GM18519 (cell line): ENCODE results near the gene IDS.
"Not testable (repeated sequence)": the region's sequence is repeated elsewhere in the genome, so short reads cannot be mapped to it uniquely, and the experiment has no call there.

Experiments
- ATAC-seq: cut with Tn5 transposase; IDR thresholded peaks from one replicate; pipeline ENCODE4 v1.9.1; 2021; ENCODE audit warnings: mild to moderate bottlenecking, moderate library complexity; ENCODE audit not compliant: unreplicated experiment, low FRiP score

The IDS gene

GRCh38 chrX:149504915-149505651 lies at the start of gene IDS:
Gene IDS, minus strand, starts transcription at chrX:149505306. Its CDS starts 169 bp downstream, at chrX:149505137.
- peak; percentile 72 for ATAC-seq

GRCh38 chrX:149551939-149552248 lies 46.8 kb upstream of the IDS start:
- not testable (repeated sequence) for ATAC-seq

DNA sequence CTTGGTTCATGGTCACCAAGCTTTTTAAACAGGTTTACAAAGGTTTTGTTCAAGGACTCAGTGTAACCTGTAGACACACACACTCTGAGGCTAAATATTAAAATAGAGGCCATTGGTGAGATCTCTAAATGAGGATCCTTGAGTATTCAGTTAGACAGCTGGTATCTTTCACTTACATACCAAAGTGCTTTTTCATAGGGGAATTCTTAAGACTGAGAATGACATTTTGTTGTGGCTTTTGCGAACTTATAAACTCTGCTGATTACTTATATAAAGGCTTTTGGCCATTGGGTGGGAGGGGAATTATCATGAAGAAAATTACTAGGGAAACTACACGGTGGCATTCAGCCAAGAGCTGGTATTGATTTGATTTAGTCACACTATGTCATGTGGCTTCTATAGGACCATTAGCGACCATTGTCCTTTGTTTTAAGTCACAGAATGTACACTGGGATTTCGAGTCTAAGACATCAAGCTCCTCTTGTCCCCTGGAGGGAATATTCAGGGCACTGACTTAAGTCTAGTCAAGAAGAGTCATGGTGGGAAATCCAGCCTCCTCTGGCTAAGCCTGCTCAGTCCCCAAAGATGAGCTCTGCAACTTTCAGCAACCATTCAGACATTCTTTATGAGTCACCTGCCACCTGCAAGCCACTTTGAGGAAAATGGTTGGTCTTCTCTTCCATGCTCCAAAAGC lies 46.3 kb upstream of the IDS start:
- ATAC-seq = not testable (repeated sequence)

DNA sequence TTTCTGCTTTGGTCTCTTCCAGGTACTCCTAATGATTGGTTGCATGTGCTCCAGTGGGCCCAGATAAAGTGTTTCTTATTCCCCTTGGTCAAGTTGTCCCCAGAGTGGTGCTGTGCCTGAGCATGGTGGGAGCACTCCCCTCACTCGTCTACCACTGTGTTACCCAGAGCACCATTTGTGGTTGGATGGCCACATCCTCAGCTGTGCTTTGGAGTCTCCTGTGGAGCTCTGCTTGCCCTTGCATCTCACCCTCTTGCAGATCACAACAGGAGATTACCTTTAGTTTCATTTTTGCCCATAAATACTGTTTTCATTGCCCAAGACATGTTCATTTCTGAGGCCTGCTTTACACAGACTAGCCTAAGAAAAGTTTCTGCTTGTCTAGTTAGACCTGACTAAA lies 45.3 kb upstream of the IDS start:
- ATAC-seq = not testable (repeated sequence)

DNA sequence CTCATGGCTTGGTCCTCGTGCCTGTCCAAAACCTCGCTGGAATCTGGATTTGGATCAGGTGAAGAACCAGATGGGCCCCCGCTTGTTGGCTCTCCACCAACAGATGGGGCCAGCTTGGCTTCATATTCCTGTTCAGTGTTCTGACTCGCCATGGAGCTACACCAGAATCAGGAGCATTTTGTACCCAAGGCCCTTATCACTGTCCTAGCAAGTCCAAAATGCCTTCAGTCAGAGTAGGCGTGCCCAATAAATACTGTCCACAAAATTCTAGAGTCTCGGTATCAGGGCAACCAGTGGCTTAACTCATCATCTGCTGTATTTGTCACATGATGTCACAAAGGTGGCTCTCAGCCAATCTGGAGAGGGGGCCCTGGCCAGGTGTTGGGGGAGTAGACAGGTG lies 44.6 kb upstream of the IDS start, which contains the start of gene HSFX3:
HSFX3 (minus strand) TSS at position 224 of the 400 bp plus-strand sequence; CDS start at position 152, 72 bp downstream.
- ATAC-seq = not testable (repeated sequence)

DNA sequence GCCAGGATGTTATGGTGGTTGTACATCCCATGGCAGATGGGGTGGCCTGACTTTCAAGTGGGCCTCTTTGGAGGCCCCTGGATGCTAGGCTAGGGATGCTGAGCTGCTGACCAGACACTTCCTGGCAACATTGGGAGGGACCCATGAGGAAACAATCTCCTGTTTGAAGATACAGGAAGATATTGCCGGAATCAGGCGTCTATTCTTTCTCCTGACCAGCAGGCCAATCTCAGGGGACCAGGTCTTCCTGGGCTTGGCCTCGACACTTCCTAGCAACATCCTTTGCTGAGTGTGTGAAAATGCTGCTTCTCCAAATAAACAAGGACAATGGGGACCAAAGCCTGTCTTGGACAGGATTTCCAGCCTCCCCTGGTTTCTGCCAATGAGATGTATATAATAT lies 42.7 kb upstream of the IDS start:
- ATAC-seq = not testable (repeated sequence)

DNA sequence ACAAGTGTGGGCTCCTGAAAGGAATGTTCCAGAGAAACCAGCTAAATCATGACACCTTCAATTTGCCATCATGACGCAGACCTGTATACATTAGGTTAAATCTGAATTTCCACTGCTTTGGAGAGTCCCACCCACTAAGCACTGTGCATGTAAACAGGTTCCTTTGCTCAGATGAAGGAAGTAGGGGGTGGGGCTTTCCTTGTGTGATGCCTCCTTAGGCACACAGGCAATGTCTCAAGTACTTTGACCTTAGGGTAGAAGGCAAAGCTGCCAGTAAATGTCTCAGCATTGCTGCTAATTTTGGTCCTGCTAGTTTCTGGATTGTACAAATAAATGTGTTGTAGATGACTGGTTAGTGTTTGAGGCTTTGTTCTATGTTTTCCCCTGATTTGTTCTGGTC lies 41.9 kb upstream of the IDS start:
- ATAC-seq = not testable (repeated sequence)

DNA sequence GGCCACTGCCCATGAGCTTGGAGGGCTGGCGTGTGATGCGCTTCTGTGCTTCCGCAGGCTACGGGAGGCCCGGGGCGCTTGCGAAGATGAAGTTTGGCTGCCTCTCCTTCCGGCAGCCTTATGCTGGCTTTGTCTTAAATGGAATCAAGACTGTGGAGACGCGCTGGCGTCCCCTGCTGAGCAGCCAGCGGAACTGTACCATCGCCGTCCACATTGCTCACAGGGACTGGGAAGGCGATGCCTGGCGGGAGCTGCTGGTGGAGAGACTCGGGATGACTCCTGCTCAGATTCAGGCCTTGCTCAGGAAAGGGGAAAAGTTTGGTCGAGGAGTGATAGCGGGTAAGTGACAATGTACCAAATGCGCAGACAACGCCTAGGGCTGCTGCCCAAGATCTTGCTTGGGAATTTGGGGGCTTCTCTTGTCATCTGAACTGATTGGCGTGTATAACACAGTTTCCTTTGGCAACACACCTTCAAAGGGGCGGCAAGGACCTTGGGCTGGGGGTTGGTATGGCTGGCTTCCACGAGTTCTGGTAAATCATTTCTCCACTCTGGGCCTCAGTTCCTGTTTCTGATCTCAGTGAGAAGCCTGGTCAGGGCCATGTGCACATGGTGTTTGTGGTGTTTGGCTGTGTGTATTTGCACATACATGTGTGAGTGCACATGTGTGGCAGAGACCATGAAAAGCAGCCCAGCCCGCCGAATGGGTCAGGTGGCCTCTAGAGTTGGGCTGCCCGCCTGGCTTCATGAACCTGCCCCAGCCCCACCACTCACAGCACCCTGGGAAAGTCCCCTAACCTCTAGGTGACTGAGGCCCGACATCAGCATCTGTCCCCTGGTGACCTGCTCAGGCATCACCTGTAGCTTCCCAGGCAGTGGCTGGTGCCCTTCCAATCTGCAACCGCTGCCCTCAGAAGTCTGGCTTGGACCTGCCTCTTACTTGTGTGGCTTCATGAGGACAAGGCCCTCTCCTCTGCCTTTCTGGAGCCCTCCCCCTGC lies 40.7 kb upstream of the IDS start:
- ATAC-seq = not testable (repeated sequence)

DNA sequence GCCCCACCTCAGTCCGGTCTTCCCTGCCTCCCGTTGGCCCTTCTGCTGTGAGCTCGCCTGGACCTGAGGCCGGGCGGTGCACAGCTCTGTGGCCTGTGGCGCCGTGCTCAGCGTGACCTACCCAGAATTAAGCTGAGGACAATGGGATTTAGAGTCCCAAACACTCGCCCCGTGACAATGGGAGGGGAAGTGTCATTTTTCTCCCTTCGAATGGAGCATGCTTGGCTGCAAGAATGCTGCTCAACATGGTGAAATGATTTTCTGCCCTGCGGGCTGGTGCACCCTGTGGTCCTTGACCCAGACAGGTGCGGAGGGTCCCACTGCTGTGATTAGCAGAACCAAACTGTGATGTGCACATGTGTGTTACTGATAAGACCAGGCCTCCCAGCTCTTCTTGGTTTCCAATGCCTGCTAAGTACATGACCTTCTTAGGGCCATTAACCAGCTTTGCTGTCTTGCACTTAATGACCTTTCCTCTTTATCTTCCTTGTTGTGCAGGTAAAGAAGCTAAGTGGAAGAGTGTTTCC lies 36.5 kb upstream of the IDS start:
- no peak for ATAC-seq

GRCh38 chrX:149540621-149541520 lies 35.8 kb upstream of the IDS start, which contains the start of gene EOLA1:
Gene EOLA1, plus strand, starts transcription at chrX:149541012. Its CDS starts 4,619 bp downstream, at chrX:149545631.
- peak; percentile 76 for ATAC-seq

DNA sequence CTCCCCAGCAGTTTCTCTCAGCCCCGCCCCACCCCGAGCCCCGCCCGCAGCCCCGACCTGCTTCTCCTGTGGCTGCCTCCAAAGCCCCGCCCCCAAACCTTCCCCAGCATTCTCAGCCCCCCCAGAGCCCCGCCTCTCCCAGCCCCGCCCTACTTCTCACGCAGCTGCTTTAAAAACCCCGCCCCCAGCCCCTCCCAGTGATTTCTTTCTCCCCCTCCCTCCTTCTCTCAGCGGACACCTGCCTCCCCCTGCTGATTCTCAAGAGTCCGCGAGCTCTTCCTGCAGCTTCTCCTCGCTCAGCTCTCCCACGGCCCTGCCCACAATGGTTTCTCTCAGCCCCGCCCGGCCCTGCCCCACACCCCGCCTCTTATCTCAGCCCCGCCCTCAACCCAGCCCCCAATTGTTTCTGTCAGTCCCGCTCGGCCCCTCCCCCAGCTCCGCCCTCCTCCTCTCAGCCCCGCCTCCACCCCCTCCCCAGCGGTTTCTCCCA lies 35.1 kb upstream of the IDS start:
- ATAC-seq = peak; percentile 15

DNA sequence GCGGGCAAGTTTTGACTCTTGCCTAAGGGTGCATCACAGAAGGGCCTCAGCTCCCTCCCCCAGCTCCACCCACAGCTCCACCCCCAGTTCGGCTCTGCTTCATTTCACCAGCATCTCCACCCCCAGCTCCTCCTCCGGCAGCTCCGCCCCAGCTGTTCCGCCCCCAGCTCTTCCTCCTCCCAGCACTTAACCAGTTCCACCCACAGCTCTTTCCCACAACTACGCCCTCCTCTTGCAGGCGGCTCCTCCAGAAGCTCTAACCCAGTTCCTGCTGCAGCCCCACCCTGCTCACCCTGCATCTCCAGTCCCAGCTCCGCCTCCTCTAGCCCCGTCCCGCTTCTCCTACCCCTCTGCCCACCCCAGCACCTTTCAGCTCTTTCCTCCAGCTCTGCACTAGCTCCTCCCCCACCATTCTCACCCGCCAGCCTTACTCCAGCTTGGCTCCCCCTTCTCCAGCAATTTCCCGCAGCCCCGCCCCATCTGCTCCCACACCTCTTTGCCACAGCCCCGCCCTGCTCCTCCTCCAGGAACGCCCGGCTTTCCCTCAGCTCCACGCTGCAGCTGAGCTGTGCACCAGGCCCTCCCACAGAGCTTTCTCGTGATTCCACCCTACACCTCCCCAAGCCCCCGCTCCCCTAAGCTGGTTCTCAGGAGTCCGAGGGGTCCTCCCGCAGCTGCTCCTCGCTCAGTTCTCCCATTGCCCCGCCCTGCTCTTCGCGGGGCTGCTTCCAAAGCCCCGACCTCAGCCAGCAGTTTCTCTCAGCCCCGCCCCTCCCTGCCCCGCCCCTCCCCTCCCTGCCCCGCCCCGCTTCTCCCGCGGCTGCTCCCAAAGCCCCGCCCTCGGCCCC lies 34.4 kb upstream of the IDS start:
- peak; percentile 39 for ATAC-seq

DNA sequence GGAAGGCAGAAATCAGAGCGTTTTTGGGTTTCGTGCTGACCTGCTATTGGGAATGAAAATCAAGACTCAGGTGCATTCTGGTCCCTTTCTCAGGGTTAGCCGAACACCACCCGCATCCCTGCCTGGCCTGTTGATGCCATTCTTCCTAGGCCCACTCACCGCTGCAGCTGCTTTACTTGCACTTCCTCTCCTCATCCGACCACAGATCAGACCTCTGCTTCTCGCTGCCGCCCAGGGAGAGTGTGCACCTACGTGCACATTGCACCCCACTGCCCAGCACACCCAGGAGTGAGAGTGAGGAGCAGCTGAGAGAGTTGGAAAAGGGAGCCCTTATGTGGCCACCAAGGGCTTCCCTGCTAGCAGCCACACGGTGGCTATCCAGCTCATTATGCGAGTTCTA lies 32.4 kb upstream of the IDS start:
- ATAC-seq = not testable (repeated sequence)

DNA sequence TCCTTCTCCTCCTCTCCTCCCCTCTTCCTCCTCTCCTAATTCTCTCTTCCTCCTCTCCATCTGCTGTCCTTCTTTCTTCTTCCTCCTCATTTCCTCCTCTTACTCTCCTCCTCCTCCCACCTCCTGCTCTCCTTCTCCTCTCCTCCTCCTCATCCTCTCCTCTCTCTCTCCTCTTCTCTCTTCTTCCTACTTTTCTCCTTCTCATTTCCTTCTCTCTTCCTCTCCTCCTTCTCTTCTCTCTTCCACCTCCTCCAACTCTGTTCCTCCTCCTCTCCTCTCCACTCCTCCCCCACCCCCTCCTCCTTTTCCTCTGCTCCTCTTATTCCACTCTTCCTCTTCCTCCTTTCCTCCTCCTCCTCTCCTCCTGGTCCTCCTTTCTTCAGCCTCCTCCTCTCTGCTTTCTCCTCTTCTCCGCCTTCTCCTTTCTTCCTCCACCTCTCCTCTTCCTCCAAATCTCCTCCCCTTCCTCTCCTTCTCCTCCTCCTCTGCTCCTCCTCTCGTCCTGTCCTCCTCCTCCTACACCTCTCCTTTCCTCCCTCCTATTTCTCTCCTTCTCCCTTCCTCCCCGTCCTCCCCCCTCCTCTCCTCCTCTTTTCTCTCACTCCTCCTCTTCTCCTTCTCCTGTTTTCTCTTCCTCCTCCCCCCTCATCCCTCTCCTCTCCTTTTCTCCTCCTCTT lies 30.0 kb upstream of the IDS start:
- not testable (repeated sequence) for ATAC-seq

DNA sequence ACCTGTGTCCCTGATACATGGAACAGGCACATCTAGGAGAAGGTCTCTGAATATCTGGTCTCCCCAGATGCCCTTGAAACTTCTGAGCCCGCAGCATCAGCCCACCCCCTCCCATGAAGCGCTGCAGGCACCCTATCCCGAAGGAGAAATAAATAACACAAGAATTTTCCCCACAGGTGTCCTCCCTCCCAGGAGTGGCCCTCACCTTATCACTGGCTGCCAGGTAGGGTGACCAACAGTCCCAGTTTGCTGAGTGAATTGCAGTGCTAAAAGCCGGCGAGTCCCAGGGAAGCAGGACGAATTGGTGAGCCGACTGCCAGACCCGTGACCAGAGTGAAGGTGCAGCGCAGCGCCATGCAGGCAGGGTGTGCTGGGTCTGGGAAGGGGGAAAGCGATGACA lies 28.9 kb upstream of the IDS start:
- ATAC-seq = not testable (repeated sequence)

GRCh38 chrX:149532868-149533267 lies 27.8 kb upstream of the IDS start:
- ATAC-seq = not testable (repeated sequence)

DNA sequence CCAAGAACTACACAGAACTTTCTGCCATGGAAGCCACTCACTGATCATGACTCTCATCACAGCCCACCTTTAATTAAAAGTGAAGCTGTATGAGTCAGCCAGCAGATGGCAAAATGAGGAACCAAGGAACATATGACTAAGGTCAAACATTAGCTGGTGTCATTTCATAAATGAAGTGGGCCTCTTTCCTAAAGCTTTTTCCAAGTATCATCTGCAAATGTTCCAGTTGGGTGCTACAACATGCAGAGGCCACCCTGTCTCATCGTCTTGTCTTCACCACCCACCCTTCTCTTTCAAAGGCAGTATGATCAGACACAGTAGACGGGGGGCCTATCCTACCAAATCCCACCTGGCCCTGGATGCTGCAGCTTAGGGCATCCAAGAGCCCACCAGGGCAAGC lies 26.5 kb upstream of the IDS start:
- peak; percentile 69 for ATAC-seq

DNA sequence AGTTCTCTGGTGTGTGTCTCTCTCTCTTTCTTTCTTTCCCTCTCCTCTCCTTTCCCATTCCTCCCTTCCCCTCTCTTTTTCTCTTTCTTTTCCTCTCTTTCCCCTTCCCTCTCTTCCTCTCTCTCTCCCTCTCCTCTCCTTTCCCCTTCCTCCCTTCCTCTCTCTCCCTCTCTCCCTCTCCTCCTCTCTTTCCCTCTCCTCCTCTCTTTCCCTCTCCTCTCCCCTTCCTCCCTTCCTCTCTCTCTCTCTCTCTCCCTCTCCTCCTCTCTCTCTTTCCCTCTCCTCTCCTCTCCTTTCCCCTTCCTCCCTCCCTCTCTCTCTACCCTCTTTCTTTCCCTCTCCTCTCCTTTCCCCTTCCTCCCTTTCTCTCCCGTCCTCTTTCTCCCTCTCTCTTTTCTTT lies 23.3 kb upstream of the IDS start:
- ATAC-seq = no peak
